Smooth muscle cell (in vitro differentiated cells): ENCODE measurements around the gene TBL1X. TPM values are rescaled to one million over a fixed set of nuclear protein-coding genes. Genes with fewer than 3 reads are reported as not detected.
"Not testable (repeated sequence)": the region's sequence is repeated elsewhere in the genome, so short reads cannot be mapped to it uniquely, and the experiment has no call there.

Experiments used
- DNase-seq: peaks from one replicate; lab custom pipeline; 2025; ENCODE audit not compliant: unreplicated experiment; lab: John Stamatoyannopoulos, UW
- H2AFZ ChIP-seq: fragments of 200-600 bp; sonication (generic); 2 replicates; pipeline ENCODE4 v1.6.0; 2016; ENCODE audit warnings: antibody characterized with exemption, low read depth, mild to moderate bottlenecking
- H3F3A ChIP-seq: fragments of 200-600 bp; sonication (generic); 2 replicates; pipeline ENCODE4 v1.6.0; 2017; ENCODE audit warnings: antibody characterized with exemption, low read depth
- H3K27ac ChIP-seq: fragments of 200-600 bp; sonication (generic); 2 replicates; pipeline ENCODE4 v1.5.1; 2016; ENCODE audit warnings: low read depth, mild to moderate bottlenecking
- H3K27me3 ChIP-seq: fragments of 200-600 bp; sonication (generic); 2 replicates; pipeline ENCODE4 v1.6.1; 2016; ENCODE audit warnings: low read depth, mild to moderate bottlenecking
- H3K36me3 ChIP-seq: fragments of 200-600 bp; sonication (generic); 2 replicates; pipeline ENCODE4 v1.5.1; 2016; ENCODE audit warnings: low read depth
- H3K4me1 ChIP-seq: fragments of 200-600 bp; sonication (generic); 2 replicates; pipeline ENCODE4 v1.5.1; 2016; ENCODE audit warnings: low read depth
- H3K4me2 ChIP-seq: fragments of 200-600 bp; sonication (generic); 2 replicates; pipeline ENCODE4 v1.6.0; 2016; ENCODE audit warnings: mild to moderate bottlenecking
- H3K4me3 ChIP-seq: fragments of 200-600 bp; sonication (generic); 2 replicates; pipeline ENCODE4 v1.5.1; 2016; ENCODE audit warnings: mild to moderate bottlenecking
- H3K79me2 ChIP-seq: fragments of 200-600 bp; sonication (generic); 2 replicates; pipeline ENCODE4 v1.6.0; 2016; ENCODE audit warnings: low read depth, mild to moderate bottlenecking
- H3K9ac ChIP-seq: fragments of 200-600 bp; sonication (generic); 2 replicates; pipeline ENCODE4 v1.6.0; 2016; ENCODE audit warnings: low read depth
- H3K9me3 ChIP-seq: fragments of 200-600 bp; sonication (generic); replicated peaks from 2 replicates; pipeline ENCODE4 v1.5.1; 2016; ENCODE audit warnings: low read depth
- H4K20me1 ChIP-seq: fragments of 200-600 bp; sonication (generic); 2 replicates; pipeline ENCODE4 v1.6.0; 2016; ENCODE audit warnings: low read depth
- CTCF ChIP-seq: fragments of 200-600 bp; sonication (generic); IDR thresholded peaks from 2 replicates; pipeline ENCODE4 v1.5.1; 2017; ENCODE audit warnings: borderline replicate concordance, mild to moderate bottlenecking, antibody characterized with exemption; ENCODE audit not compliant: insufficient read depth, poor library complexity, severe bottlenecking
- whole genome bisulfite sequencing: methylation state at CpG from one replicate; pipeline ENCODE4 v1.1.7; 2016; ENCODE audit warnings: low lambda C conversion rate; 5-methylcytosine and 5-hydroxymethylcytosine counted together
- polyA plus RNA-seq: library from polyadenylated mRNA; unstranded; fragments of >200 nt; fragmentation: Nextera tagmentation; extraction: Ambion mirVana; gene quantifications from 2 replicates; pipeline ENCODE4 v1.2.1, GENCODE V29; 2016
- total RNA-seq: library from RNA; depleted of rRNA; stranded (reverse); fragments of >200 nt; gene quantifications from 2 replicates; pipeline ENCODE4 v1.2.3, GENCODE V29; 2014

TBL1X gene
- total and polyA plus RNA-seq, 2 experiments from 2014 or later: 9.0 to 9.8 TPM

- no peak overlapping the region for H3K4me2 ChIP-seq
- no peaks in the 10 kb centered on the region for H3K79me2 ChIP-seq
- no peak overlapping the region for H2AFZ ChIP-seq
- no peak for DNase-seq
- WGBS: 69% methylated on average over 4 of the region's 4 CpGs
- no peaks in the 10 kb centered on the region for H3K27me3 ChIP-seq
- TF ChIP-seq CTCF: no peak
- no peak overlapping the region for H3K4me3 ChIP-seq
- H3K9ac ChIP-seq: no peak overlapping the region
- no peaks in the 10 kb centered on the region for H3K4me1 ChIP-seq
- H3K27ac ChIP-seq: no peak overlapping the region
- H3F3A ChIP-seq: no peaks in the 10 kb centered on the region
- no peaks in the 10 kb centered on the region for H4K20me1 ChIP-seq
- H3K36me3 ChIP-seq: no peaks in the 10 kb centered on the region
- H3K9me3 ChIP-seq: no peaks in the 10 kb centered on the region
Measured at GRCh38 chrX:9442056-9442455, 22.8 kb upstream of the TBL1X start.

GRCh38 chrX:9443327-9443726, 21.5 kb upstream of the TBL1X start:
- H3K27me3 ChIP-seq: no peaks in the 10 kb centered on the region
- no peak overlapping the region for H3K9ac ChIP-seq
- H3K4me3 ChIP-seq: no peak overlapping the region
- no peaks in the 10 kb centered on the region for H3K9me3 ChIP-seq
- H4K20me1 ChIP-seq: no peaks in the 10 kb centered on the region
- 91% methylated on average over 20 of the region's 20 CpGs for WGBS
- no peak overlapping the region for H2AFZ ChIP-seq
- H3K36me3 ChIP-seq: no peaks in the 10 kb centered on the region
- H3K4me2 ChIP-seq: no peak overlapping the region
- DNase-seq: no peak
- H3K27ac ChIP-seq: no peak overlapping the region
- H3F3A ChIP-seq: no peaks in the 10 kb centered on the region
- TF ChIP-seq CTCF: no peak
- no peaks in the 10 kb centered on the region for H3K4me1 ChIP-seq
- H3K79me2 ChIP-seq: no peaks in the 10 kb centered on the region

GRCh38 chrX:9447906-9448305, 17.0 kb upstream of the TBL1X start:
- 52% methylated on average over 1 of the region's 1 CpG for WGBS
- no peaks in the 10 kb centered on the region for H4K20me1 ChIP-seq
- no peak overlapping the region for H2AFZ ChIP-seq
- H3K9ac ChIP-seq: no peak overlapping the region
- no peak for TF ChIP-seq CTCF
- H3K9me3 ChIP-seq: no peaks in the 10 kb centered on the region
- H3K27ac ChIP-seq: no peak overlapping the region
- no peaks in the 10 kb centered on the region for H3K36me3 ChIP-seq
- no peaks in the 10 kb centered on the region for H3K27me3 ChIP-seq
- H3K4me1 ChIP-seq: no peaks in the 10 kb centered on the region
- H3K4me2 ChIP-seq: no peak overlapping the region
- no peaks in the 10 kb centered on the region for H3F3A ChIP-seq
- no peaks in the 10 kb centered on the region for H3K79me2 ChIP-seq
- DNase-seq: no peak
- no peak overlapping the region for H3K4me3 ChIP-seq

GRCh38 chrX:9456250-9457074, 8.4 kb upstream of the TBL1X start:
- 79% methylated on average over 8 of the region's 8 CpGs for WGBS
- no peaks in the 10 kb centered on the region for H3F3A ChIP-seq
- H3K9ac ChIP-seq: no peak overlapping the region
- H3K27me3 ChIP-seq: no peaks in the 10 kb centered on the region
- no peaks in the 10 kb centered on the region for H4K20me1 ChIP-seq
- H3K9me3 ChIP-seq: no peaks in the 10 kb centered on the region
- H2AFZ ChIP-seq: no peak overlapping the region
- TF ChIP-seq CTCF: no peak
- DNase-seq: no peak
- H3K4me1 ChIP-seq: no peaks in the 10 kb centered on the region
- no peak overlapping the region for H3K4me2 ChIP-seq
- H3K4me3 ChIP-seq: no peak overlapping the region
- no peaks in the 10 kb centered on the region for H3K36me3 ChIP-seq
- H3K27ac ChIP-seq: no peak overlapping the region
- no peaks in the 10 kb centered on the region for H3K79me2 ChIP-seq

GRCh38 chrX:9458034-9458433, 6.8 kb upstream of the TBL1X start:
- 94% methylated on average over 12 of the region's 12 CpGs for WGBS
- H2AFZ ChIP-seq, DNase-seq, H3K36me3 ChIP-seq, H3K9ac ChIP-seq, H3K27ac ChIP-seq, H3F3A ChIP-seq, H3K27me3 ChIP-seq, H3K4me2 ChIP-seq, H4K20me1 ChIP-seq, H3K4me3 ChIP-seq, H3K4me1 ChIP-seq, H3K9me3 ChIP-seq, H3K79me2 ChIP-seq: not testable (repeated sequence)
